Ovary (tissue), 9 donors: Measurements from ENCODE around the gene DRC3. TPM values are rescaled to one million over a fixed set of nuclear protein-coding genes. Genes with fewer than 3 reads are reported as not detected.
"Not testable (repeated sequence)": the region's sequence is repeated elsewhere in the genome, so short reads cannot be mapped to it uniquely, and the experiment has no call there.

Experiments
- DNase-seq, 5 donors: peaks; one replicate each; pipeline ENCODE4 v3.0.0-alpha.2; 2019 to 2020
- H3K27ac ChIP-seq, 2 donors: fragments of 200-600 bp; one replicate each; pipeline versions ENCODE4 v1.5.1 to v1.8.0; 2019 to 2022
- H3K27me3 ChIP-seq: fragments of 200-600 bp; one replicate; pipeline ENCODE4 v1.8.0; 2022
- H3K36me3 ChIP-seq: fragments of 200-600 bp; sonication (generic); one replicate; pipeline ENCODE4 v1.5.1; 2019
- H3K4me1 ChIP-seq: one replicate; pipeline ENCODE4 v1.8.1; 2013; ENCODE audit warnings: mild to moderate bottlenecking, moderate library complexity; ENCODE audit not compliant: insufficient read depth
- H3K4me3 ChIP-seq: fragments of 200-600 bp; sonication (generic); one replicate; pipeline ENCODE4 v1.5.1; 2017
- H3K9me3 ChIP-seq, 2 donors: fragments of 200-600 bp in 1 of 2; sonication (generic) in 1 of 2; one replicate each; pipeline versions ENCODE4 v1.5.1 to v1.8.1; 2013 to 2019; ENCODE audit warnings: mild to moderate bottlenecking in 1 of 2, moderate library complexity in 1 of 2
- EP300 ChIP-seq: sonication (generic); formaldehyde crosslinking; IDR thresholded peaks from one replicate; pipeline ENCODE4 v1.6.1; 2017; ENCODE audit warnings: antibody characterized with exemption
- POLR2A ChIP-seq: fragments of 450-650 bp; IDR thresholded peaks from one replicate; pipeline ENCODE4 v1.6.1; 2017; ENCODE audit warnings: antibody characterized with exemption, mild to moderate bottlenecking, moderate library complexity
- WGBS, 3 donors: extraction: QIAGEN DNeasy Blood & Tissue Kit in 1 of 3; methylation state at CpG; one replicate each; pipeline versions ENCODE4 v1.1.5 to v1.1.7; 2013 to 2017; 5-methylcytosine and 5-hydroxymethylcytosine counted together
- intact Hi-C, 4 donors: fragments of 100-400 bp; cut with DNase I; formaldehyde crosslinking; loops; one replicate each; pipeline versions ENCODE4 v1.11.0 to v1.15.1; 2022 to 2023
- polyA plus RNA-seq, 2 donors: library from polyadenylated mRNA; stranded (reverse); fragments of 200-250 nt in 1 of 2; fragments of 350-450 nt in 1 of 2; fragmentation: Illumina TruSeq in 1 of 2; extraction: RNeasy Lipid Tissue Mini Kit (QIAGEN cat#74804) in 1 of 2; gene quantifications; one replicate each; pipeline ENCODE4 v1.2.3, GENCODE V29; 2013 to 2014
- total RNA-seq, 7 donors: library from RNA; depleted of rRNA in 2 of 7; stranded (reverse); fragments of >200 nt in 2 of 7; fragmentation: NEBNext Ultra II Directional in 3 of 7; extraction: Animal tissue kit (Norgen Biotek cat#: 25700) in 3 of 7; gene quantifications; one replicate each; pipeline versions ENCODE4 v1.1.0 to v1.2.4, GENCODE V29; 2016 to 2023
- TF ChIP-seq, protein P1 (sequence below), 3 donors: fragments of 450-650 bp in 2 of 3; fragments of 200-600 bp in 1 of 3; IDR thresholded peaks; one replicate each; pipeline versions ENCODE4 v1.5.1 to v1.8.0; 2016 to 2022; ENCODE audit warnings: antibody characterized with exemption in 3 of 3, mild to moderate bottlenecking in 1 of 3
- donor health status: DM: no; HTN: no; CAD: no; lungs with moderate emphysema.
- donor health status: DM: no; HTN: no; CAD: no.
- donor health status: Bipolar disorder and iron deficiency.
- donor health status: DM: yes; HTN: yes; CAD: no.
- donor health status: DM: no; HTN: no; CAD: no.
- donor health status: DM: yes; HTN: yes; CAD: no.

The DRC3 gene
- total and polyA plus RNA-seq, 9 donors, result 3.6 to 35.3 (median 6.0) TPM

DNA sequence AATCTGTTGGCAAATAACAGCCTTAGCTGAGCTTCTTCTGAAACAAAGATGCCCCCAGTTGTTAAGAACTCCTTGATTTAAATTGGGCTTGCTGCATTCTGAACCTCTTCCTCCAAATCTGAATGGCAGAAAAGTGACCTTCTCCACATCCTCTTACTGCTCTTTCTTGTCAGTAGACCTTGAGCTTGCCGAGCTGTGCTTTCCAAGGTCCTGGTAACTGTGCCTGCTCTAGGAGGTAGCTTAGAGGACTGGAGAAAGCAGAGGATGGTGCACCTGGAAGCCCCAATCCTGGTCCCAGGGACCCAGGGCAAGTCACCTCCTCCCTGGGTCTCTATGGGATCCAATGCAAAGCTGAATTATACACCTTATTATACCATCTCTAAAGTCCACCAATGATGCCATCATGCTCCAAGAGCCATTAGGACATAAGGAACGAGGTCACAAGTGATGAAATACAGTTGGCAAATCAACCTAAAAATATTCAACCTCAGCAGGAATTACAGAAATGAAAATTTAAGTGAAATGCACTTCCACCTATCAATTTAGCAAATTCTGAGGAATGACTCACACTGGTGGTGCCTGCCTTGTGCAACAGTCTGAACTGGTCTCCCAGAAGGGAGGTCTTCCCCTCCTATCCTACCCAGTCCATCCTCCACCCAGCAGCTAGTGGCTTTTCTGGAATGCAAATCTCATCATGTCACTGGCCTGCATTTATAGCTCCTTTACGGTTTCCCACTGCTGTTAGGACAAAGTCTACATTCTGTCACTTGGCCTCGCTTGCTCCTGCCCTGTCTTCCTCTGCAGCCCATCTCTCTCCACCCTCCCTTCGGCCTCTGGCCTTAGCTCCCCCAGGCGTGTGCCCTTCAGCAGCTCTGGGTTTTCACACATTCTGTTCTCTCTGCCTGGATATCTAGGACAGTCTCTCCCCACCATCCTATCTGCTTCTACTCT lies 37.1 kb upstream of the DRC3 start:
- Histone ChIP-seq H3K4me3 (no peak overlapping the region), H3K27ac (no peak overlapping the region), H3K27me3 (no peaks in the 10 kb centered on the region), H3K4me1 (peaks cover 7% of the 10 kb centered on the region), H3K9me3 (no peaks in the 10 kb centered on the region), H3K36me3 (no peaks in the 10 kb centered on the region)
- 70 to 76% (median 73%) methylated on average over 6 of the region's 6 CpGs for WGBS, 3 donors
- intact Hi-C loops, result no loop called here
- no peak for DNase-seq
- TF ChIP-seq, protein P1, sequence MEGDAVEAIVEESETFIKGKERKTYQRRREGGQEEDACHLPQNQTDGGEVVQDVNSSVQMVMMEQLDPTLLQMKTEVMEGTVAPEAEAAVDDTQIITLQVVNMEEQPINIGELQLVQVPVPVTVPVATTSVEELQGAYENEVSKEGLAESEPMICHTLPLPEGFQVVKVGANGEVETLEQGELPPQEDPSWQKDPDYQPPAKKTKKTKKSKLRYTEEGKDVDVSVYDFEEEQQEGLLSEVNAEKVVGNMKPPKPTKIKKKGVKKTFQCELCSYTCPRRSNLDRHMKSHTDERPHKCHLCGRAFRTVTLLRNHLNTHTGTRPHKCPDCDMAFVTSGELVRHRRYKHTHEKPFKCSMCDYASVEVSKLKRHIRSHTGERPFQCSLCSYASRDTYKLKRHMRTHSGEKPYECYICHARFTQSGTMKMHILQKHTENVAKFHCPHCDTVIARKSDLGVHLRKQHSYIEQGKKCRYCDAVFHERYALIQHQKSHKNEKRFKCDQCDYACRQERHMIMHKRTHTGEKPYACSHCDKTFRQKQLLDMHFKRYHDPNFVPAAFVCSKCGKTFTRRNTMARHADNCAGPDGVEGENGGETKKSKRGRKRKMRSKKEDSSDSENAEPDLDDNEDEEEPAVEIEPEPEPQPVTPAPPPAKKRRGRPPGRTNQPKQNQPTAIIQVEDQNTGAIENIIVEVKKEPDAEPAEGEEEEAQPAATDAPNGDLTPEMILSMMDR (IDR thresholded peaks at IDR 0.05), result no peak
- TF ChIP-seq EP300 (no peak), POLR2A (no peak)

DNA sequence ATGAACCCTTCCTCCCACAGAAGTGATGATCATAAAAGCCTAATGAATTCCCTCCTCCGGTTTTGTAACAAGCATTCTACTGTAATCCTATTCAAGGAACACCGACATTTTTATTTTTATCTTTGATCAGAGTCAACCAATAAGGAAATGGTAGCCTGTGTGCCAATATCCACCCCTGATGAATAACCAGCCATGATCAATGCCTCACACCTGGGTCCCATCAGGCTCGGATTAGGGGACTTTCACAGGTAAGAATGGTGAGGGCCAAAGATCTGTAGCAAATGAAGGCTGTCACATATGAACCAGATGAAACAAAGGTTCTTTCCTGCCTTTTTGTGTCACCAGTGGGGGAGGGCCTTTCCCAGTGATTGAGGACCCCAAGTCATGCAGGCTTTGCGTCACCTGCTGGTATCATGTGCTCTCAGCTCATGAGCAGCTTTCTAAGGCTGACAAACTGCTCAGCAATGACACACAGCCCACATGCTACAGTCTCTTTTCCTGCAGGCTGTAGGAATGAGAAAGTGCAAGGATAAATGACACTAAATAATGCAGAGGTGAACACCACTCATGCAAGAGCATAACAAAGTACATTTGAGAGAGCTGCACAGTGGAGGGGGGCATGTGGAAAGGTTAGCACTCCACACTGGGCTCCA lies 35.3 kb upstream of the DRC3 start:
- peaks cover 17% of the 10 kb centered on the region for H3K4me1 ChIP-seq

DNA sequence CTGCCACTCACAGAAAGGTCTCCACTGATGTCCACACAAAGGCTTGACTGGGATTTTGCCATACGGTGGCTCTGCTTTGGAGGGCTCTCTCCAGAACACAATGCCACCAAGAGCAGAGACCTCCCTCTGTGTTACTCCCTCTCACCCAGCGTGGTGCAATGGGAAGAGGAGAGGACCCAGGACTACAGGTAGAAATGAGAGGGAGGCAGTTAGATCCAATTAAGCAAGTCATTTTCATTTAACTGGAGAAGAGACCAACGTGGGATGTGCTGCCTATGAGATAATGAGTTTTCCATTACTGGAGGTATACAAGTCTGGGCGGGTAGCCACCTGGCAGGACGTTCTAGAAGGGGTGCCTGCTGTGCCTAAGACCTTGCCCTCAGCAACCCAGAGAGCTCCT lies 34.7 kb upstream of the DRC3 start:
- TF ChIP-seq, protein P1 (IDR thresholded peaks at IDR 0.05), result no peak
- TF ChIP-seq EP300 (no peak), POLR2A (no peak)

More for the DNA sequence above, 35.3 kb upstream of the DRC3 start:
- Histone ChIP-seq H3K9me3 (no peaks in the 10 kb centered on the region), H3K4me3 (no peak overlapping the region), H3K27ac (no peak overlapping the region), H3K36me3 (no peaks in the 10 kb centered on the region), H3K27me3 (no peaks in the 10 kb centered on the region)
- intact Hi-C loops, result no loop called here
- TF ChIP-seq, protein P1 (IDR thresholded peaks at IDR 0.05), result no peak
- TF ChIP-seq EP300 (no peak), POLR2A (no peak)
- 54 to 69% (median 56%) methylated on average over 4 of the region's 4 CpGs for WGBS, 3 donors
- DNase-seq, result no peak

DNA sequence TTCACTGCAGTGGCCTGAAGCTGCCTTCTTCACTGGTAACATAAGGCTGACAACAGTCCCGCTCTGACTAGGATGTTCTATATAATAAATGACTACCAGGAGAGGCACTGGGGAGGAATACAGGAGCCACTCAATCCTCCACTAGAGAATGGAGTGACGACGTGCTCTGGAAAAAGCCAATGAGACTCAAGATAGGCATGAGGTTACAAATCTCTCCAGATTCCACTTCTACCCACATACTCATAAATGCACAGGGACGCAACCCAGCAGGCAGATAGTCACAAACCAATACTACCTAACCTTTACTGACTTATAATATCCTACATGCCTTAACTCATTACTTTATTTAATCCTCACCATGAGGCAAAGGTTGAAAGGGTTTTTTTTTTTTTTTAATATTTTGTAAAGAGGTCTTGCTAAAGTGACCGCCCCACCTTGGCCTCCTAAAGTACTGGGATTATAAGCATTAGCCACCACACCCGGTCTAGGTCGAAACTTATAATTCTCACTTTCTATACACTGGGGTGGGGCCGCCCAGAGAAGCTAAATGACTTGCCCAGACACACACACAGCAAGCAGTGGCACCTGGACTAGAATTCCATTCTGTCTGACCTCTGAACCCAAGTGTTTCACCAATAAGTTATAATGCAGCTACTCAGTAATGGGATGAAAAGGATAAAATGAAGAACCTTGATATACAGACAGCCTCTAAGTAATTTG lies 34.1 kb upstream of the DRC3 start:
- intact Hi-C loops, result no loop called here
- peaks cover 22% of the 10 kb centered on the region for H3K4me1 ChIP-seq
- H3K27me3 ChIP-seq, result no peaks in the 10 kb centered on the region
- H3K27ac ChIP-seq, result no peak overlapping the region
- H3K36me3 ChIP-seq, result no peaks in the 10 kb centered on the region
- no peak overlapping the region for H3K4me3 ChIP-seq
- WGBS, 3 donors, result 90 to 97% (median 96%) methylated on average over 8 of the region's 8 CpGs
- no peaks in the 10 kb centered on the region for H3K9me3 ChIP-seq
- no peak for DNase-seq
- TF ChIP-seq POLR2A (no peak), EP300 (no peak)
- TF ChIP-seq, protein P1 (IDR thresholded peaks at IDR 0.05), result no peak

More for the DNA sequence above, 34.7 kb upstream of the DRC3 start:
- Histone ChIP-seq H3K9me3 (no peaks in the 10 kb centered on the region), H3K4me3 (no peak overlapping the region), H3K4me1 (peaks cover 19% of the 10 kb centered on the region), H3K27ac (no peak overlapping the region), H3K27me3 (no peaks in the 10 kb centered on the region), H3K36me3 (no peaks in the 10 kb centered on the region)
- 86 to 95% (median 93%) methylated on average over 5 of the region's 5 CpGs for WGBS, 3 donors
- no peak for DNase-seq
- intact Hi-C loops, result no loop called here

DNA sequence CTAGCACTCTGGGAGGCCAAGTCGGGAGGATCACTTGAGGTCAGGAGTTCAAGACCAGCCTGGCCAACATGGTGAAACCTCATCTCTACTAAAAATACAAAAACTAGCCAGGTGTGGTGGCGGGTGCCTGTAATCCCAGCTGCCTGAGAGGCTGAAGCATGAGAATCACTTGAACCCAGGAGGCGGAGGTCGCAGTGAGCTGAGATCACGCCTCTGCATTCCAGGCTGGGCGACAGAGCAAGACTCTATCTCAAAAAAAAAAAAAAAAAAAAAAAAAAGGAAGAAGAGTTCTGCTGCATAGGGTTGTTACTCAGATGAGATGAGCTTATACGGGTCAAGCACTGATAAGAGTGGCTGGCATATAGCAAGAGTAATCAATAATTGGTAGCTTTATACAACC lies 32.7 kb upstream of the DRC3 start:
- H3K9me3 ChIP-seq, intact Hi-C loops, DNase-seq, H3K27ac ChIP-seq, H3K4me3 ChIP-seq, H3K36me3 ChIP-seq, H3K27me3 ChIP-seq: not testable (repeated sequence)
- 88 to 93% (median 91%) methylated on average over 7 of the region's 7 CpGs for WGBS, 3 donors
- H3K4me1 ChIP-seq, result peaks cover 30% of the 10 kb centered on the region
